ENCODE results near the gene GGT6. TPM values are rescaled to one million over a fixed set of nuclear protein-coding genes. Genes with fewer than 3 reads are reported as not detected.

GGT6 gene
- total RNA-seq, 1 experiment from 2014 or later, result not detected

DNA sequence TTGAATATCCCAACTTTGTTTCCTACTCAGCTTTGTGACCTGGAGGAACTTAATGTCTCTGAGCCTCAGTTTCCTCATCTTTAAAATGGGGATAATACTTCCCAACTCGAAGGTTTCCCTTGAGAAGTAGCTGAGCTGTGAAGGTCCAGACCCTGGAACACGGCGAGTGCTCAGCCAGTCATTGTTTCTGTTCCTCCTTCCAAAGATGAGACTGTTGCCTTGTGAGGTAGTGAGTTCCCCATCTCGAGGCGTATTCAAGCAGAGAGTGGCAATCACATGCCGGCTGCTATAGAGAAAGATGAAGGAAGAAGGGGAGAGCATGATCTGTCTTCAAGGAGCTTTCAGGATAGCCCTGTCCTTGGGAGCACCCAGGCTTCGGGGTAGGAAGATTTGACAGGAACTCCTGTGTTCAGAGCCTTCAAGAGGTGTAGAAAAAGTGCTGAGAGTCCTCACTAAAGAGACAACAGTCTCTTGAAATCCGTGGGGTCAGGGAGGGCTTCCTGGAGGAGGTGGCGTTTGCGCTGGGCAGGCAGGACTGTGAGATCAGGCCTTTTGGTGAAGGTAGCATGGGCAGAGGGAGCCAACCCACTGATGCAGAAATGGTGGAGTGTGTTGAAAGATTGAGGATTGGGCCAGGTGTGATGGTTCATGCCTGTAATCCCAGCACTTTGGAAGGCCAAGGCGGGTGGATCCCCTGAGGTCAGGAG, 34.5 kb downstream of the GGT6 start:
- no peak for DNase-seq (ENCODE audit: low read depth)

DNA sequence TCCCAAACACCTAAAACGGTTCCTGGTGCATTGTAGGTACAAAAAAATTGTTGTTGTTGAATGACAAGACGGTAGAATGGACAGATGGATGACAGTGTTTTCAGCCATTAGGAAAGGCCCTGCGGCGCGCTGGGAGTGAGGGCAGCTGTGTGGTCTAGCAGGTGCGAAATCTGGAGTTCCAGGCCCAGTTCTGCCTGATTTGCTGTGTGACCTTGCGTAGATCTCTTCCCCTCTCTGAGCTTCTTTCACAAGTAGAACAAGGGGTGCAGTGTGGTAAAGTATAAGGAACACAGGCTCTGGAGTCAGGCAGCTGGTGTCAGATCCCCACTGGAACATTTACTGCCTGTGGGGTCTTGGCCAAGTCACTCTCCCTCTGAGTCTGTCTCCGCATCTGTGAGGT, 36.4 kb downstream of the GGT6 start:
- no peak for DNase-seq (ENCODE audit: low read depth)

DNA sequence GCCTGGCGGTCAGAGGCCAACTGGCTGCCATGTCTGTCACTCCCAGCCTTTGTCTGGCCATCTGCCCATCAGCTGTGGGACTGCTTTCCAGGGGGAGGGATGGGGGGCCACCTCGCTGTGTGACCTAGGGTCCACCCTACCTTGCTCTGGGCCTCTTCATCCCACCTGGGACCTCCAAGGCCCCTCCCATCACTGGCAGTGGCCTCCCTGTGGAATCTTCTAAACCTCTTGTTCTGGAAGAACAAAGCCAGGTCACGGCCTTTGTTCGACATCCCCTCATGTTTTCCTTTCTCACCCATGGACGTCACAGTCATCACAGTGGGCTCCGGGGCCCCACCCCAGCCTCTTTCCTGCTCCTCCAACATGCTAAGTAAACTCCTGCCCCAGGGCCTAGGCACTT, 37.7 kb downstream of the GGT6 start:
- DNase-seq (ENCODE audit: low read depth), result no peak

DNA sequence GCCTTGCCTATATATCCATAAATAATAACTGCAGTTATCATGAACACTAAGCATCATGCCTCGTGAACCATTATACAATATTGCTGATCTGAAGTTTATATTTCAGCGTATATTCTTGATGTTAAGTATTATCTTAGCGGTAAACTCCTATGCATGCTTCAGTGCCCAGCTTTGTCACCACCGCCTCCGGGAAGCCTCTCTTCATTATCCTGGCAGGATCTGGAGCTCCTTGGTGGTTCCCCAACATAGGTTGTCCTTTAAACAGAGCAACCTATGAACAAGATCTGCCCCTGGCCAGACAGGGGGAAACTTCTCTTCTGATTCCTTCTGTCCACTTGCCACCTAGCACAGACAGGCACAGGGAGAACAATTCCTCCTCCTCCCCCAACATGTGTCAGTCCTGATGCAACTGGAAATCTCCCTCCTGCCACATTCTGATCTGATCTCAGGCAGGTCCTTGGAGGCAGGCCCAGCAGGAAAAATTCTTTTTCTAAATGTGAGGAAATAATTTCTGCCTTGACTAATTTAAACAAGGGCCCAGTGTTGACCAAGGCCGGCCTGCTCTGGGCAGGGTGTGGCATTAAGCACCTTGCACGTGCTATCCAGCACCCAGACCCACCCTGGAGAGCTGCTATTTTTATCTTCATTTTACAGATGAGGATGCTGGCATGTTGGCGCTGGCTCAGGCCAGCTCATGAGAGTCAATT, 39.3 kb downstream of the GGT6 start:
- DNase-seq (ENCODE audit: low read depth), result no peak

DNA sequence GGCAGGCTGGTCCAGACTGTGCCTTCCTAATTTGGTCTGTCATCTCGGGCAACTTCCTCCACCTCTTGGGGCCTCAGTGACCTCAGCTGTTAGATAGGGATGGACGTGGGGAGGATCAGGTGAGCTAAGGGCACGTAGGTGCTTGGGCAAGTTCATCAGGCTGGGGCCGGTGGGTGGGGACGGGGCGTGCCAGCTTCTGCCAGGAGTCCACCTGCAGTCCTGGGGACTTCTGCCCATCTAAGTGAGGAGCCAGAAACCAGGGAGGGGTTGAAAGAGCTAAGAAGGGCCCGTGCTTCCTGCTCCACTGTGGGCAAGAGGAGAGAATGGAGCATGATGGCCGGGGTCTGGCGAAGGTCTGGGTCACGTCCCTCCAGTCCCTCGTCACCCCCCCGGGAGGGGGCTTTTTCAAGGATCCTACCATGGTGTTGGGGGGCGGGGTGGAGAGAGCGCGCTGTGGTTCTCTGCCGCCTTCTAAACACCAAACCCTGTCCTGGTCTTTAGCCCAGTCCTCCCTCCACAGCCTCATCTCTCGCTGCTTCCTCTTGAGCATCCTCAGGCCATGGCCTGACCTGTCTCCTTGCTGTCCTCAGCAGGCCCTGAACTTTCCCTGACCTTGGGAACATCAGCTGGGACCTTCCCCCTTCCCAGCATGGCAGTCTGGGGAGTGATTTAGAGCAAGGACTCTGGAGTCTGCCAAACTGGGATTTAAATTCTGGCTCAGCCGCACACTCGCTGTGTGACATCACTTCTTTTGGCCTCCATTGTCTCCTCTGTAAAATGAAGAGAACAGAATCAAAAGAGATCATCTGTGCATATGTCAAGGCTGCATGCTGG, 40.1 kb downstream of the GGT6 start:
- DNase-seq (ENCODE audit: low read depth), result no peak

DNA sequence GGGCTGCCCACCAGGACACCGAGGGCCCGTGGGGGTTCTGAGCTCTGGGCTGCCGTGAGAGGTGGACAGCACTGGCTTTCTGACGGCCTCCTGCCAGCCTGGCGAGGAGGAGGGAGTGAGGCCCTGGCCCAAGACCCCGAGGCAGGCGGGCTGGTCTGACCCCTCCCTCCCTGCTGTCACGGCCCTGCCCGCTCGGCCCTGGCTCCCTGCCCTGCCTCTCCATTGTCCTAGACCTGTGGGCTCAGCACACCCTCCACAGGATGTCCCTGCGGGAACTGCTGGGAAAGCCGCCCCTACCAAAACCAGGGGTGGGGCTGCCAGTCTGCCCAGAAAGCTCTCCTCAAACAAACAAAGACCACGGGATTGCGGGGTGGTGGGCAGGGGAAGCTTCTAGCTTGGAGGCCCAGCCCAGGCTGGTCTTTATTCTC, 41.0 kb downstream of the GGT6 start:
- DNase-seq (ENCODE audit: low read depth), result no peak

DNA sequence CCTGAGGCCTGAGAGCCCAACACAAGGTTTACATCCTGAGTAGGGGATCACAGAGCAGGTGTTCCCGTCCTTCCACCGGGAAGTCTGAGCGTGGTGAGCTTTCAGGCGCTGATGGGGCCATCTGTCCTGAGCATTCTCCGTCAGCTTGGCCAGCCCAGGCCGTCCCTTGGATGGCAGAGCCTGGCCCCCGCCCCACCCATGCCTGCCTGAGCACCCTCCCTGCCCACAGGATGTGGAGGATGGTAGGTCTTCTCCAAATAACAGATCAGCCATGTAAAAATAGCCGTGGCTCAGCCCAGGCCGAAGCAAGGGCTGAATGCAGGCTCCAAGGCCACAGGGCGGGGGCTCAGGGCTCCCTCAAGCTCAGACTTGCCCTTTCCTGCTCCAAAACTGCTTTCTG, 41.5 kb downstream of the GGT6 start:
- DNase-seq (ENCODE audit: low read depth), result no peak

DNA sequence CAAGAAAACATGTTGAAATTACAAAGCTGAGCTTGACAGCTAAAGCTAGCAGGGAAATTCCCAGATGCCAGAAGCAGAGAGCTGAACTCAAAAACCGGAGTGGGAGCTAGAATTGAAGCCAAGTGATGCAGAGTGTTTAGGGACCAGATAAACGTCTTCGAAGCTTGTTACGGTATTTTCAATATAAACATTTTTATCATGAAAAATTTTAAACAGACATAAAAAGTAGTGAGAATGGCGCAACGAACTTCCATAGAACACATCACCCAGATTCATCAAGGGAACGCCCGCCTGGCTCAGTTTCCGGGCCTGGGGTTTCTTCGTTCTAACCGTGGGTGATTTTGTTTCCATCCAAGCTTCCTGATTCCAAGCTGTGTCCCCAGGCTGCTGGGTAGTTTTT, 43.6 kb downstream of the GGT6 start:
- no peak for DNase-seq (ENCODE audit: low read depth)

DNA sequence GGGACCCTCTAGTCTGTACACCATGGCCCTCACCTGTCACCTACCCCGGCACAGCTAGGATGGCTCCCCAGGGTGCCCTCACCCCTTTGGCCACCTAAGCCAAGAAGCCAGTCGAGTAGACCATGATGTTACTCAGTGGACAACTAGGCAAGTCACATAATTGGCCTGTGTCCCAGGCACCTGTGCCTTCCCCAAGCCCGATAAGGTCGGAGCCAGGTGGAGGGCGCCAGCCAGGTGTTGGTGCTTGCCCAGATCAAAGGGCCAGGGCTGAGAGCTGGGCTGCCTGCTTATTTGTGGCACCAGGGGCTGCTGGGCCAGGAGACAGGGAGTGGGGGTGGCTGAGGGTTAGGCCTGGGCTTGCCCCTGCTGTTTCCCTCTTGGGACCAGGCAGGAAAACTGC, 44.9 kb downstream of the GGT6 start:
- DNase-seq (ENCODE audit: low read depth), result no peak

DNA sequence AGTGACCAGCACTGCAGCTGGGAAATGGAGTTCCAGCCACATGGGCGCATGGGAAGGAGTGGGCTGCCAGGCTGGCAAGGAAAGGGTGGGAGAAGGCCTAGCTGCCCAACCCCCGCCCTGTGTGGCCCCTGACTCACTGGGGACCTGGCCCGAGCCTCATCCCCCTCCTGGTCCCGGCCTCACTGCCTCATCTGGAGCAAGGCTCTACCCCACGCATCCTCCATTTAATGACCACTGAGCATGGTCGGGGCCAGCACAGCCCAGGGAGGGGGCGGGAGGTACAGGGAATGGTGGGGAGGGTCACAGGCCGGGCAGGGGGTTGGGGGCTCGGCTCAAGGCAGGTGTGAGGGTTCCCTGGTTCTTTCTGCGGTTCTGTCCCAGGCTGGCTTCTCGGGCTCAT, 45.6 kb downstream of the GGT6 start:
- DNase-seq (ENCODE audit: low read depth), result no peak

DNA sequence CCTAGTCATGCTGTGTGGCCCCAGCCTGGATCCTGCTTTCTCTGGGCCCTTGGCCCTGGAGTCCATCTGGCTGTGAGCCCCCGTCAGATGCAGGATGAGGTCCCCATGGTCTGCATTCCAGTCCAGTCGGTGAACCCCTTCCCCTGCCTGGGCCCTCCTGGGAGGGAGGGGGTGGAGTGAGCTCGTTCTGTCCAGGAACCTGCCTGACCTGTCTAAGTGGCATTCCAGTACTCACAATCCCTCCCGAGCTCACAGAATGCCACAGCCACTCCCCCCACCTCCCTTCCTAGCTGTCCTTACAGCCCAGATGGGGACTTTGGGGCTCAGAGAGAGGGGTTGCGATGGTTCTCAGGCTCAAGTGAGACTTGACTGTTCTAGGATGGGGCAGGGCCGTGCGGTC, 46.2 kb downstream of the GGT6 start:
- DNase-seq (ENCODE audit: low read depth), result no peak

DNA sequence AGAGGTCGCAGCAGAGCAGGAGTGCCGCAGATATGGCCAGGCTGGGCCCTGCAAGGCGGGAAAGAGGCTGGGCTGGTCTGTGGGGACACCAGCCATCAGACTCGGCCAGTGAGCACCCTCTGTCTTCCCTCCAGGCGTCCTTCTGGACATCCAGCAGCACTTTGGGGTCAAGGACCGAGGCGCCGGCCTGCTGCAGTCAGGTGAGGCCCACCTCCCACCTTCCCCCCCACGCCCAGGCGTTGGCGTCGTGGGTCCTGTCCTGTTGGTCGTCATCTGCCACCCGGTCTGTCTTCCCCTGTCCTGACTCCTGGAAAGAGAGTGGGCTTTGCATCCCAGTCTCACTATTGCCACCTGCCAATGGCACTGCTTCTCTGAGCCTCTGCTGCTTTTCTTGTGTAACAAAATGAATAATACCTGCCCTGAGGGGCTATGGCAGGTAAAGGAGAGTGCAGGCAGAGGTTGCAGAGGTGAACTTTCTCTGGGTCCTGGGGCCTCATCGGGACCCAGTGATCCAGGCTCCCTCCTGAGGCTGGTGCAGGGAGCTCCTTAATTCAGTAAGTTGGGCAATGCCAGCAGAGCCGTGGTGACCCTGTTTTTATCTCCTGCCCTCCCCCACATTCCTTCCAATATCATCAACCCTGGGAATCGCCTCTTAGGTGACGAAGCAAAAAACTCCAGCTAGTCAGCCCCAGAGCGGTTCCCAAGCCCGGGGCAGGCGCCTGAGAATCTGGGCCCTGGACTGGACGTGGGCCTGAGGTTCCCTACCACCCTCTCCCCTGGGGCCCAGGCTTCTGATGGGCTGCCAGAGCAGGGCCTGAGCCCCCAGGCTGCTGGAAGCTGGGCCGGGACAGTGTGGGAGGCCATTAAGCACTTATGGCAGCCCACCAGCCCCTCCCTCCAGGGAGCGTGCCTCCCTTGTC, 47.0 kb downstream of the GGT6 start:
- DNase-seq (ENCODE audit: low read depth), result no peak

DNA sequence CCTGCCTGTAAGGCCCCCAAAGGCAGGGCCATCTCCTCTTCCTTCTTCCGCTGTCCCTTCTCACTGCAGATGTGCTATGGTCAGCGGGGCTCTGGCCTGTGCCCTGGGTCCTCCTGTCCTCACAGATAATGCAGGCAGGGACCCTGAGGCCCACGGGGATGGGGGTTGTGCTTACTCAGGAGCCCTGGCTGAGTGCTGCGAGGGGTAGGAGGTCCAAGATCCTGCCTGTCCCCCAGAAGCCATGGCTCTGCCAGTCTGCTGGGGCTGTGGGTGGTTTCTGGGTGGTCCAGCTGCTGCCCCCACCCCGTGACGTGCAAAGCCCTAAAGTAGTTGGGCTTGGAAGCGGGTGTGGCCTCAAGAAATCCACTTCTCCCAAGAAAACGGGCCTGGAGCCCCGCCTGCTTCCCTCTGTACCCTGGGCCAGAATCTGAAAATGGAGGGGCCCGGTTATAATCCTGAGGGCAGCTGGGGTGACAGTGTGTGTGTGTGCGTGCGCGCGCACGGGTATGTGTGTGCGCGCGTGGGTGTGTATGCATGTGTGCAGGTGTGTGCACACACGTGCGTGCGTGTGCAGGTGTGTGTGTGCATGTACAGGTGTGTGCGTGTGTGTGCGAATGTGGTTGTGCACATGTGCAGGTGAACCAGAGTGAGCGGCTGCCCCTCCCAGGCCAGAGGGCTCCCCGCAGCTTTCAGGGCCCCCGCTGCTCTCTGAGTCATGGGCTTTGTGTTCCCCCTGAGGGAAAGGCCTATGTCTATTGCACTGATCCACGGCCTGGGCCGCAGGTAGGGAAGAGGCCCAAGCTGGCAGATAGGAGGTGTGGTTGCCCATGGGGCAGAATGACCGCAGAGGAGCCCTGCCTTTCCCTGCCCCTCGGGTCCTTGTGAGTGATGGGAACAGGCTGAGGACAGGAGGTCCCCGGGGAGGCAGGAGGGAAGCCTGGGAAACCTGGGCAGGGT, 47.9 kb downstream of the GGT6 start:
- no peak for DNase-seq (ENCODE audit: low read depth)

DNA sequence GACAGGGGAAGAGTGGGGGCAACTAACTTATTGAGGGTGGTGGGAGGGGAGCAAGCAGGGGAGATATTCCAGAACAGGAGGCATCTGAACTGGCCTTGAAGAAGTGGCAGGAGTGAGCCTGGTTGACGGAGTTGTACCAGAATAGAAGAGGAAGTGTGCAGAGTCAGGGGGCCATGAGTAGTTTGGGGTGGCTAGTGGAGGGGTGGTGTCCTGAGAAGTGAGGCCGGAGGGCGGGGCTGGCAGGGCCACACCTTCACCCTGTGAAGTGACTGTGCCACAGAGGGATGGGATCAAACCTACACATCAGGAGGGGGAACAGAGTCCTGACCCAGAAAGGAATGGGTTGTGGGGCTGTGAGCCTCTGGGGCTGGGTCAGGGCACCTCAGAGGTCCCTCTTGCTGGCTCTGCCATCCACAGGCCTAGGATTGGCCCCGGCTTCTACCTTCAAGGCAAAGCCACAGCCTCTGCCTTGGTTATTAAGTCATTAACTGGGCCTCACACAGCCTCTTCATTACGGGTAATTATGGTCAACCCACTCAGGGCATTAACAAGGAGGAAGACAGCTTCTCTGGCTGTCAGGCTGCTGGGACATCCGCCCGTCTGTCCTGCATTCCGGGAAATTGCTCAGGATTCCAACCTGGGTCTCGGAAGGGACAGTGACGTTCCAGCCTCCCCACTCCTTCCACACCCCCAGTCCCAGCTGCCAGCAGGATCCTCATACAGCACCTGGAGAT, 49.0 kb downstream of the GGT6 start:
- no peak for DNase-seq (ENCODE audit: low read depth)

DNA sequence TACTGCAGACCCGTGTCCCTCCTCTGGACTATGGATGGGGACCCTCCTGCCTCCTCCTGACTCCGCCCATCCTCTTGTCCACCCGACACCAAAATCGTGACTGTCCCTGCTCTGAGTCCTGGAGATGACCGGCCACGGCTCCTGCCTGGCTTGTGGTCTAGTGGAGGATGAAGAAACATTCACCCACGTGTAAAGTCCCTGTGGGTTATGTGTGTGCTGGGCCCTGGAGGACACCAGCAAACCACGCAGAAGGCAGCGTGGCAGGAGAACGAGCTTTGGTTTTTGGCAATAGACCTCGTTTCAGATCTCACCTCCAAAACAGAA, 49.8 kb downstream of the GGT6 start:
- DNase-seq (ENCODE audit: low read depth), result no peak

DNA sequence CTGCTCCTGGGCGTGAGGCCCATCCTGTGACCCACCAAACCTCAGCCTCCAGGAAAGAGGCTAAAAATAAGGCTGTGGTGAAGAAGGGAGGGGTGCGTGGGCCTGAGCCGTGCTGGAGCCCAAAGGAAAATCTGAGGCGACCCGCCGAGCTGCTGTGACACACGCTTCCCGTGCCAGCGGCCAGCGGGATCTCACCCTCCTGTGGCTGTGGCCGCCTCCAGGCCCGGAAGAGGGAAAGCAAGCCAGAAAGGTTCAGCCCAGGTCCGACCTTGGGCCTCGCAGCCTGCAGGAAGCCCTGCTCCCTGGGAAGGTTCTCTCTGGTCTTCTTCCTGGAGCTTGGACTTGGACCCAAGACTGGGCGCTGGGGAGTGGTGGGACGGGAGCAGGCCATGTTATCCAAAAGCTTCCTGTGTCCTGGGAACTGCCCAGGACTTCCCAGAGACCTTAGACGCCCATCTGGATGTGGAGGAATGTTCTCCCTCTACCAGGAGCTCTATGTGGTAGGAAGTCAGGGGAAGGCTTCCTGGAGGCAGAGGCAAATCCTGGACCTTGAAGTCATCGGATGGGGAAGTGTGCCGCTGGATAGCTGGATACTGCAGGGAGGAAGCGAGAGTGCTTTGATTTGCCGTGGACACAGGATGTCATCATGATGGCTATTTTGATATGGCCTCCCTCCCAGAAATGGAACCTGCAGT, 50.3 kb downstream of the GGT6 start:
- no peak for DNase-seq (ENCODE audit: low read depth)

DNA sequence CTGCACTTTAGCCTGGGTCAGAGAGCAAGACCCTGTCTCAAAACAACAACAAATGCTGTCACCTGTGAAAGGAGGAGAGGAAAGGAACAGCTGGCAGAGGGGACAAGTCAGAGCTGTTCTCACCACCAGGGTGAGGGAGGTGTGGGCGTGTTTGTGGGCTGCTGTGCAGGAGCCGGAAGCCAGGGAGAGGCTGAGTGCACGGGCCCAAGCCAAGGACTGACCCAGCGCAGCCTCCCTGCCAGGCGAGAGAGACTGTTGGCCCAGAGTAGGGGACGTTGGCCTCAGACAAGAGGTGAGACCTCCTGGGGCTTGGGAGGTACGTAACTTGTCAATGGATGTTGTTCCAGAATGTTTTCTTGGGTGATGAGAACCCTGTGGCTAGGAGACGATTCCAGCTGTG, 51.0 kb downstream of the GGT6 start:
- DNase-seq (ENCODE audit: low read depth), result no peak

DNA sequence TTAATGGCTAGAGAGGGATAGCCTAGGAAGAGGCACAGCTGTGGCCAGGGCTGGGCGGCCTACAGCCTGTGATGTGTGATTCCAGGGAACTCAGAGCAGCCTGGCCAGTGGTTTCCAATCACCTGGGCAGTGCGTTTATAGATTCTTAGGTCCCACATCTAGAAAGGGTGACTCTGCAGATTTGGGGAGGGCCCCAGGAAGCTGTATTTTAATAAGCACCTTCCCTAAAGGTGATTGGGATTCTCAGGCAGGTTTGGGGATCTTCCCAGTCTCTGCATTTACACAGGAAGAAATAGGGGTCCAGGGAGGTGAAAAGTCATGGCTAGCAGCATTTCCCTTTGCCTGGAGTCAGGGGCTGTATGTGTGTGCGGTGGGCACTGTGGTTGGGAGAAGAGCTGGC, 52.2 kb downstream of the GGT6 start:
- DNase-seq (ENCODE audit: low read depth), result no peak

Measured in HT1080 (cell line).